ENCODE results near the gene CYP27A1. TPM values are rescaled to one million over a fixed set of nuclear protein-coding genes. Genes with fewer than 3 reads are reported as not detected.

CYP27A1 gene
- total RNA-seq, 1 donor from 2014 or later: 4.9 TPM

GRCh38 chr2:218859988-218860831 lies 78.3 kb downstream of the CYP27A1 start:
- ATAC-seq: no peak

- no peak for ATAC-seq
These were observed 79.0 kb downstream of the CYP27A1 start for GRCh38 chr2:218860950-218861381.

- ATAC-seq: no peak
These were observed 79.8 kb downstream of the CYP27A1 start for GRCh38 chr2:218861645-218862318.

- ATAC-seq: no peak
These were observed 81.1 kb downstream of the CYP27A1 start for GRCh38 chr2:218863021-218863520.

Other genes starting within 250 kb of the CYP27A1 start
- gene USP37, start 213.8 kb upstream of the CYP27A1 start, total RNA-seq: 11.8 TPM
- 34.6 TPM for gene CNOT9, start 213.3 kb upstream of the CYP27A1 start, total RNA-seq
- 5.7 TPM for gene PLCD4, start 174.2 kb upstream of the CYP27A1 start, total RNA-seq
- 13.8 TPM for gene ZNF142, start 122.5 kb upstream of the CYP27A1 start, total RNA-seq
- gene BCS1L, start 122.5 kb upstream of the CYP27A1 start, total RNA-seq: 43.9 TPM
- 15.3 TPM for gene RNF25, start 110.1 kb upstream of the CYP27A1 start, total RNA-seq
- 12.0 TPM for gene STK36, start 110.1 kb upstream of the CYP27A1 start, total RNA-seq
- gene TTLL4, start 71.3 kb upstream of the CYP27A1 start, total RNA-seq: 14.0 TPM
- not detected for gene PRKAG3, start 49.7 kb downstream of the CYP27A1 start, total RNA-seq
- not detected for gene WNT6, start 77.7 kb downstream of the CYP27A1 start, total RNA-seq
- 3.4 TPM for gene WNT10A, start 98.7 kb downstream of the CYP27A1 start, total RNA-seq
- not detected for gene CDK5R2, start 177.5 kb downstream of the CYP27A1 start, total RNA-seq
- gene FEV, start 203.0 kb downstream of the CYP27A1 start, total RNA-seq: not detected
- not detected for gene CRYBA2, start 211.3 kb downstream of the CYP27A1 start, total RNA-seq